A549 (cell line): ENCODE data around the gene BTG4.

Experiments used
- CEBPB ChIP-seq, 2 experiments: fragments of >200 bp in 1 of 2; sonication (Bioruptor Twin) in 1 of 2; formaldehyde crosslinking in 1 of 2; IDR thresholded peaks; 2 replicates each; pipeline ENCODE4 v1.6.1; 2012 to 2016
- CTCF ChIP-seq: fragments of >200 bp; sonication (Bioruptor Twin); formaldehyde crosslinking; IDR thresholded peaks from 3 replicates; pipeline ENCODE4 v1.5.1; 2016
- E2F6 ChIP-seq: IDR thresholded peaks from 2 replicates; pipeline ENCODE4 v1.6.1; 2012; ENCODE audit warnings: low read depth, borderline replicate concordance
- KDM5A ChIP-seq: fragments of 200-600 bp; sonication (generic); IDR thresholded peaks from 2 replicates; pipeline ENCODE4 v1.6.1; 2016; ENCODE audit warnings: antibody characterized with exemption, mild to moderate bottlenecking
- POLR2A ChIP-seq: IDR thresholded peaks from 2 replicates; pipeline ENCODE4 v1.6.1; 2012; ENCODE audit warnings: mild to moderate bottlenecking, low read length
- RCOR1 ChIP-seq: fragments of 150-350 bp; IDR thresholded peaks from 2 replicates; pipeline ENCODE4 v1.6.1; 2014; ENCODE audit warnings: antibody characterized with exemption, low read length, low read depth

GRCh38 chr11:111550258-111550657, 38.1 kb upstream of the BTG4 start:
- no peak for TF ChIP-seq CTCF
- no peak for TF ChIP-seq POLR2A
- no peak for TF ChIP-seq CEBPB (IDR thresholded peaks at IDR 0.05)
- TF ChIP-seq KDM5A = no peak
- TF ChIP-seq E2F6 = no peak
- no peak for TF ChIP-seq RCOR1
